Mesodermal cell (in vitro differentiated cells): ENCODE data around the gene THOC6.

Experiments used
- H3K27ac ChIP-seq: 2 replicates; pipeline ENCODE4 v1.7.0; 2013; ENCODE audit warnings: mild to moderate bottlenecking, low read depth, low read length, moderate library complexity; ENCODE audit not compliant: severe bottlenecking
- H3K36me3 ChIP-seq: 2 replicates; pipeline ENCODE4 v1.7.1; 2013; ENCODE audit warnings: mild to moderate bottlenecking, low read length, moderate library complexity; ENCODE audit not compliant: control insufficient read depth, insufficient read depth
- H3K4me1 ChIP-seq: one replicate; pipeline ENCODE4 v1.7.1; 2013; ENCODE audit warnings: mild to moderate bottlenecking, low read length; ENCODE audit not compliant: insufficient read depth, control insufficient read depth, poor library complexity, severe bottlenecking
- H3K4me3 ChIP-seq: 2 replicates; pipeline ENCODE4 v1.7.0; 2013; ENCODE audit warnings: low read length, control low read depth, mild to moderate bottlenecking; ENCODE audit not compliant: insufficient read depth, poor library complexity, severe bottlenecking; ENCODE audit errors: extremely low read depth
- H3K9me3 ChIP-seq: 2 replicates; pipeline ENCODE4 v1.7.1; 2013; ENCODE audit warnings: mild to moderate bottlenecking, low read length, moderate library complexity; ENCODE audit not compliant: control insufficient read depth
- WGBS, 2 experiments: methylation state at CpG; one replicate each; pipeline ENCODE4 v1.1.5; 2013; ENCODE audit warnings: missing lambda C conversion rate in 2 of 2; ENCODE audit not compliant: insufficient coverage in 2 of 2; 5-methylcytosine and 5-hydroxymethylcytosine counted together

The THOC6 gene

DNA sequence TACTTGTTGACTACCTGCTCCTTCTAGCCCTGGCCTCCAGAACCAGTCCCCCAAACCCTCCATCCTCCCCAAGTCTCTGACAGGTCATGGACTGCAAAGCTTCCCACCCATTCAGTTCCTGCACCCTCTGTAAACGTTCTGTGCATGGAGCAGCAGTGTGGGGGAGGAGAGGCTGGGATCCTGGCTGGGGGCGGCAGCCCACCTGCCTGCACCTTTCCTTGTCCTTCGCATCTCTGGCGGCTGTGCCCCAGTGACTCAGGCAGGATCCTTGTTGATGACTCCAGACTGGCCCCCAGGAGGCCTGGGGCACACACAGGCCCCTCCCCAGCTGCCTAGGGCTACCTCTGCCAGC is 42.0 kb upstream of the THOC6 start:
- Histone ChIP-seq H3K27ac (peak overlapping the region; percentile 72), H3K4me3 (peak overlapping the region; percentile 72), H3K36me3 (peaks cover 13% of the 10 kb centered on the region), H3K9me3 (no peaks in the 10 kb centered on the region), H3K4me1 (peaks cover 14% of the 10 kb centered on the region)
- WGBS, 2 experiments, result 16 to 44% methylated on average over 2 to 3 of the region's 4 CpGs

DNA sequence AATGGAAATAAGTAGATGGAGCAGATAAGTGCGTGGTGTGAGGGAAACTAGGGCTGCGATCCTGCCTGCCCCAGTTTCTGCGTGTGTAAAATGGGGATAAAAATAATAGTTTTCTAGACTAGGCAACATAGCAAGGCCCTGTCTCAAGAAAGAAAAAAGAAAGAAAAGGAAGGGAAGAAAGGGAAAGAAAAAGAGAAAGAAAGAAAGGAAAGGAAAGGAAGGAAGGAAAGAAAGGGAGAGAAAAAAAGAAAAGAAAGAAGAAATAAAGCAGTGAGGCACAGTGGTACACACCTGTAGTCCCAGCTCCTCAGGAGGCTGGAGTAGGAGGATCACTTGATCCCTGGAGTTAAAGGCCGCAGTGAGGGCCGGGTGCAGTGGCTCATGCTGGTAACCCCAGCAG is 41.4 kb upstream of the THOC6 start:
- peaks cover 8% of the 10 kb centered on the region for H3K36me3 ChIP-seq

GRCh38 chr16:2983706-2984136 is 40.1 kb upstream of the THOC6 start:
- 18 to 19% methylated on average over 36 to 39 of the region's 42 CpGs for WGBS, 2 experiments
- Histone ChIP-seq H3K4me1 (peaks cover 14% of the 10 kb centered on the region), H3K36me3 (no peaks in the 10 kb centered on the region), H3K27ac (no peak overlapping the region), H3K9me3 (no peaks in the 10 kb centered on the region), H3K4me3 (no peak overlapping the region)

More for the DNA sequence above, 41.4 kb upstream of the THOC6 start:
- 74 to 82% methylated on average over 3 to 5 of the region's 5 CpGs for WGBS, 2 experiments
- no peak overlapping the region for H3K27ac ChIP-seq
- H3K9me3 ChIP-seq, result no peaks in the 10 kb centered on the region
- no peak overlapping the region for H3K4me3 ChIP-seq
- peaks cover 14% of the 10 kb centered on the region for H3K4me1 ChIP-seq

DNA sequence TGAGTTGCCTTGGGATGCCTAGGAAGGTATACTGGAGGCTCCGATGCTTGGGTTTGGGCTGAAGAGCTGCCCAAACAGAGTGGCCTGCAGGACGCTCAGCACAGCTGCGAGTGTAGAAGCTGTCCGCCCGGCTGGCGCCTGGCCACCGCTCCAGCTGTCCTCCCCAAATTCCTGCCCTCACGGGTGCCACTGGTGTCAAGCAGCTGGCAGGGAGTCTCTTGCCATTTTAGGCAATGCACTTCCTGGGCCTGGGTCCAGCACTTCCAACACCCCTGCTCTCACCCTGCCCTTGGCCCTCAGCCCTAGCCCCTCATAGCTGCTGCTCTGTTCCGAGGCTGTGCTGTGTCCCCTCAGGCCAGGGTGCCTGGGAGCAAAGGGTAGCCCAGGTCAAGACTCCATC is 38.4 kb upstream of the THOC6 start:
- Histone ChIP-seq H3K4me1 (peaks cover 14% of the 10 kb centered on the region), H3K4me3 (no peak overlapping the region), H3K9me3 (no peaks in the 10 kb centered on the region), H3K27ac (no peak overlapping the region), H3K36me3 (no peaks in the 10 kb centered on the region)
- WGBS, 2 experiments, result 97 to 98% methylated on average over 6 to 9 of the region's 9 CpGs

DNA sequence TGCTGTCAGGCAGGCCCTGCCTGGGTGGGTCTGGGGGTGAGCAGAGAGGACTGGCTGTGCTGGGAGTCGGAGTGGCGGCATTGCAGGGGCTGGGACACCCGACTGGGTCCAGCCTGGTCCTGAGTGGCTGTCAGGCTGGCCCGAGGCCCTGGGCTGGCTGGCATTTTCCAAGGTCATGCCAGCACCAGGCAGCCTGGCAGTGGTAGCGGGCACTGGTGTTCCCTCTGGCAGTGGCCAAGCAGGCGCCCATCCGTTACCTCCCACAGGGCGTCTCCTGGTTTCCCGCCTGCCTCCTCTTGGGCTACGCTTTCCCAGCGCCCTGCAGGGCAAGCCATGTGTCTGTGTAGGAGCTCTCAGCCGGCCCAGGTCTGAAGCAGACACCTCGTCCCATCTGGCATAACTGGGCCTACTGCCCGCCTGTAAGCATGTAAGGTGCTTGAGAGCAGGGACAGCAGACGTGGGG is 37.9 kb upstream of the THOC6 start:
- no peak overlapping the region for H3K27ac ChIP-seq
- no peak overlapping the region for H3K4me3 ChIP-seq
- no peaks in the 10 kb centered on the region for H3K36me3 ChIP-seq
- 95 to 98% methylated on average over 13 to 15 of the region's 15 CpGs for WGBS, 2 experiments
- H3K9me3 ChIP-seq, result no peaks in the 10 kb centered on the region
- H3K4me1 ChIP-seq, result peaks cover 13% of the 10 kb centered on the region

DNA sequence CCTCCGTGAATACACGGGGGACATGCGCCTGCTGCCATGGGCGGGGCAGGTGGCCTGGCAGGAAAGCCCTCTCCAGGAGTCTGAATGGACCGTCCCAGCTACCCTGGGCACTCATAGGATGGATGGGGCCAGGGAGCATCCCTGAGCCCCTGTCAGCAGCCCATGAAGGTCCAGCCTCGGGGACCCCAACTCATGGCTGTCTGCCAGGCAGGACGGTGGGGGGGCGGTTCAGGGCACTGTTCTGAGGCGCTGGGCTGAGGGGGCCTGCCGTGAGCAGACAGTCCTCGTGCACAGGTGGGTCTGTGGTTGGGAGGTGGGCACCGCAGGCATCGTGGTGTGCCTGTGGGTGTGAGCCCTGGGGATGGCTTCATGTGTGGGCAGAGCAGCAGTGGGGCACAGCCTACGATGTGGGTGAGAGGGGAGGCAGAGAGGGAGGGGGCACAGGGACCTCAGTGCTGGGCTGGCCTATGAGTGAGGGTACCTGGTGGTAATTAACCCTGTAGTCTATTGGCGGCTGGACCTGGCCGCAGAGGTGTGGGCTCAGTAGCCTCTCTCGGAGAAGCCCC is 37.1 kb upstream of the THOC6 start:
- Histone ChIP-seq H3K4me1 (peaks cover 5% of the 10 kb centered on the region), H3K27ac (no peak overlapping the region), H3K4me3 (no peak overlapping the region), H3K9me3 (no peaks in the 10 kb centered on the region), H3K36me3 (no peaks in the 10 kb centered on the region)
- WGBS, 2 experiments, result 87 to 94% methylated on average over 15 to 17 of the region's 17 CpGs

DNA sequence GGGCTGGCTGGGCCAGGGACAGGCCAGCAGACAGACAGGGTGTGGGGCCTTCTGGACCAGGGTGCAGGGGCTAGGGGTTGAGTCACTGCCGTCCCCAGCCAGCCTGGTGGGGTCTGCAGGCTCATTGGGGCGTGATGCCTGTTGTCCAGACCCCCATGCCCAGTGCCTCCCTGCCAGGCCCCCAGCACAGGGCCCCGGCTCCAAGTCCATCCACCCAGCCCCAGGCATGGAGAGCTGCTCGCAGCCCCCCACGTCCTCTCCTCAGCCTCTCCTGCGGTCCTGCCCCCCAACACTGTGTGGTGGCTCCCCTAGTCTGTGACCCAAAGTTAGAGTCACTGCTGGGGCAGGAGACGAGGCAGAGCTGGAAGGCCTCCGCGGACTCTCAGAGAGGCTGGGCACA is 36.5 kb upstream of the THOC6 start:
- H3K36me3 ChIP-seq, result no peaks in the 10 kb centered on the region
- no peak overlapping the region for H3K4me3 ChIP-seq
- no peaks in the 10 kb centered on the region for H3K4me1 ChIP-seq
- no peak overlapping the region for H3K27ac ChIP-seq
- 86 to 94% methylated on average over 4 to 9 of the region's 9 CpGs for WGBS, 2 experiments
- no peaks in the 10 kb centered on the region for H3K9me3 ChIP-seq

DNA sequence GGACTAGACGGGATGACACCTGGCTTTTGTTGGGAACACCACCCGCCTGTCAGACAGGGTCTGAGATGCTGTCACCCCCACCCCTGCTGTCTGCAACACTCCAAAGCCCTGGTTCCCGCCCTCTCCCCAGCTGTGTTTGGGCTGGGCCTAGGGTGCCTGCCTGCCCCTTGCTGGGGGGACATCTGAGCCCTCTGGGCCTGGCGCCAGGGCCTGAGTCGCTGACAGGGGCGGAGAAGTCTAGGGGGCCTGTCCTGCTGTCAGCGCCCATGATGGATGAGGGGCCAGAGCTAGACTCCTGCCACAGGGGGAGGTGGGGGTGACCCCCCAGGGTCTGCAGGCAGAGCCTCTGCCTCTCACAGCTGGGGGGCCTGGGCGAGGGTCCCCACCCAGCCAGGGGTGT is 36.0 kb upstream of the THOC6 start:
- Histone ChIP-seq H3K9me3 (no peaks in the 10 kb centered on the region), H3K4me3 (no peak overlapping the region), H3K4me1 (no peaks in the 10 kb centered on the region), H3K27ac (no peak overlapping the region), H3K36me3 (no peaks in the 10 kb centered on the region)
- 56 to 57% methylated on average over 5 to 6 of the region's 8 CpGs for WGBS, 2 experiments

- Histone ChIP-seq H3K27ac (no peak overlapping the region), H3K4me1 (no peaks in the 10 kb centered on the region), H3K36me3 (no peaks in the 10 kb centered on the region), H3K4me3 (no peak overlapping the region), H3K9me3 (no peaks in the 10 kb centered on the region)
- 58 to 75% methylated on average over 4 to 8 of the region's 8 CpGs for WGBS, 2 experiments
Observed at GRCh38 chr16:2988590-2989099, 35.2 kb upstream of the THOC6 start.

GRCh38 chr16:2990891-2991290 is 32.9 kb upstream of the THOC6 start:
- 59 to 62% methylated on average over 7 to 8 of the region's 10 CpGs for WGBS, 2 experiments
- no peaks in the 10 kb centered on the region for H3K9me3 ChIP-seq
- H3K36me3 ChIP-seq, result no peaks in the 10 kb centered on the region
- no peak overlapping the region for H3K4me3 ChIP-seq
- H3K27ac ChIP-seq, result no peak overlapping the region
- no peaks in the 10 kb centered on the region for H3K4me1 ChIP-seq

GRCh38 chr16:2991566-2992261 is 32.1 kb upstream of the THOC6 start:
- Histone ChIP-seq H3K27ac (no peak overlapping the region), H3K9me3 (no peaks in the 10 kb centered on the region), H3K36me3 (no peaks in the 10 kb centered on the region), H3K4me1 (no peaks in the 10 kb centered on the region), H3K4me3 (no peak overlapping the region)
- 89 to 95% methylated on average over 3 to 8 of the region's 12 CpGs for WGBS, 2 experiments
